NCI-H446 (cell line): ENCODE data around the gene ZNF280D.

ENCODE experiments used
- DNase-seq, 2 experiments: peaks; one replicate each; lab custom pipeline; 2025; lab: John Stamatoyannopoulos, UW

ZNF280D gene

DNA sequence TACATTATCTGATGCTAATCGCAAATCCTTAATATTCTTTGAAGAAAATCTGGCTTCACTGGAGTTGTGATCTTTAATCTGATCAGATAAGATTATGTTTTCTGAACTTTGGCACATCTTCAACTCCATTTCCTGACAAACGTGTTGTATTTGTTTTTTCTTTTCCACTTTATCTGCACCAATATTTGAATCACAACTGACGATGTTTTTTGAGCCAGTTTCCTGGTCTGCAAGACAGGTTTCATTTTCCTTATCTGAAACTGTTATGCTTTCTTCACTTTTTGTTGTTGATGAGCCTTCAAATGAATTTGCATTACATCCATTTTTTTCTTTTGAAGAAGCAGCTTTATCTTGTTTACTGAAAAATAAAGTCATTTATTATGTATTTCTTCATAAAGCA is 101.5 kb downstream of the ZNF280D start:
- DNase-seq = no peak

DNA sequence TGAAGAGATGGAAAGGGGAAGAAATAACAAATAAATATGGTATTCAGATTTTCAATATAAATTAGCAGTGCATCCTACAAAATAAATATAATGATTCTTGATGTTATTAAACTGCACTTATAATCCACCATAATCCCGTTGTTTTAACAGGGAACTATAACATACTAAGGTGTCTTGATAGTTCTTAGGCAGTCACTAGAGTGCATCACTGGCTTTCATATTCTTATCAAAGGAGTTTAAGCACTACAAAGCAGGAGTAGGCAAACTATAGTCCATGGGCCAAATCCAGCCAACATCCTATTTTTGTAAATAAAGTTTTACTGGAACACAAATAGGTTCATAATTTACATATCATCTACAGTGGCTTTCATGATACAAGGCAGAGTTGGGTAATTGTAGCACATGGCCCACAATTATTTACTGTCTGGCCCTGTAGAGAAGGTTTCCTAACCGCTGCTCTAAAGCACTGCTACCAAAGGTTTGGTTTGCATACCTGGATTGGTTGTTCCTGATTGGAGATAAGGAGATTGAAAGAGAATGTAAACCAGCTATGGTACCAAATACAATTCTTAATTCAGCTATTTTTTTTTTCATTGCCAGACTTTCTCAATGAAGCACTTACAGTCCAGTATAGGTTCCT is 104.3 kb downstream of the ZNF280D start:
- no peak for DNase-seq

DNA sequence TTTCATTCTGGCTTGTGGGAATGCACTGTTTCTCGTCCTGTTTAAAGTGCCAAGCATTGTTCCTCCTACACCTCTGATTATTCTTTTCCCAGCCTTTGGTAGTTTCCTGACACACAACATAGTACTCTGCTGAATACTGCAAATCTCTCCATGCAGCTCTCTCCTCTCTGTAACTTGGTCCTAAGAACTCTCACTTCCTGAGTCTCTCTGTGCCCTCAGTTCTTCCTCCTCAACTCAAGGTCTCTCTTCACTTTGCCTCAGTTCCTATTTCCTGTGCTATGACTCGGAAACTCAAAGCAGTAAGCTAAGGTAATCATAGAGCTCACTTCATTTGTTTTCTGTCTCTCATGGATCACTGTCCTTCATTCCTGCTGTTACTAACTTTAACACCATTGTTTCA is 113.4 kb downstream of the ZNF280D start:
- DNase-seq = no peak

DNA sequence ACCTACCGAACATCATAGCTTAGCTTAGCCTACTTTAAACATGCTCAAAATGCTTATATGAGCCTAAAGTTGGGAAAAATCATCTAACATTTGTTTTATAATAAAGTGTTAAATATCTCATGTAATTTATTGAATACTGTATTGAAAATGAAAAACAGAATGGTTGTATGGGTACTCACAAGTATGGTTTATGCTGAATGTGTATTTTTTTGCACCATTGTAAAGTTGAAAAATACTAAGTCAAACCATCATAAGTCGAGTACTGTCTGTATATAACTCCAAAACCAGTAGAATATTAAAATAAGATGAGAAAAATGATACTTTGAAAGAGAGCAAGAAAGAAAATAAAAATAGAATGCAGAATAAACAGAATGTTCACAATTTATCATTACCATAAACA is 115.7 kb downstream of the ZNF280D start:
- DNase-seq = no peak

DNA sequence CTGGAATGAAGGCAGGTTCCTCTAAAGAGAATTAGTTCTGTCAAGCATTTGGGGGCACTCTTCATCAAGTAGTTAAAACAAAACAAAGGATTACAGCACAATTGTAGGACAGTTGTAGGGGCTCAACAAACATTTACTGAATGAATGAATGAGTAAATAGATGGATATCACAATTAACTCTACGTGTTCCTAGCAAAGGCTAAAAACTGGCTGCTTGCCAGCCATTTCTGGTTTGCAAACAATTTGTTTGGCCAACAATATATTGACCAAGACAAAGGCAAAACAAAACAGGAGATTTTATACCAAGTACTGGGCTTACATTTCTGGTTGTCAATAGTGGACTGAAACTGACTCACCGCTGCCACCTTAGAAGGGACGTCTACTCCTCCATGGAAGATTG is 116.8 kb downstream of the ZNF280D start:
- no peak for DNase-seq

DNA sequence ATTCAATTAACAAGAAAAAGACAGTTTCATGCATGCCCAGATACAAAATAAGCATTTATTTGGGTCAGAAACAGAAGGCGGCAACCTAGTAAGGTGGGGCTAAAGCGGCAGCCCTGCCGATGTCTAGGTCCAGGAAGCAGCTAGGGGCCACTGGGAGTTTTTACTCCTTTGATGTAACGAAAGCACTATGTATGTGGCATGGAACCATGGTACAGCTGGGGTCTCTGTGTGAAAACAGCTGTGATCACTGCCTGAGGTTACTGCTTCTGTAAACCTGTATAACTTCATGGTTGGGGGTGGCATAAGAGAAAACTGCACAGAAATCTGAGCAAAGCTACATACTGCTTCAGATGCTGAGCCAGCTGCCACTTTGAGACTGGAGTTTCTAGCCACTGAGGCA is 119.5 kb downstream of the ZNF280D start:
- DNase-seq = no peak

DNA sequence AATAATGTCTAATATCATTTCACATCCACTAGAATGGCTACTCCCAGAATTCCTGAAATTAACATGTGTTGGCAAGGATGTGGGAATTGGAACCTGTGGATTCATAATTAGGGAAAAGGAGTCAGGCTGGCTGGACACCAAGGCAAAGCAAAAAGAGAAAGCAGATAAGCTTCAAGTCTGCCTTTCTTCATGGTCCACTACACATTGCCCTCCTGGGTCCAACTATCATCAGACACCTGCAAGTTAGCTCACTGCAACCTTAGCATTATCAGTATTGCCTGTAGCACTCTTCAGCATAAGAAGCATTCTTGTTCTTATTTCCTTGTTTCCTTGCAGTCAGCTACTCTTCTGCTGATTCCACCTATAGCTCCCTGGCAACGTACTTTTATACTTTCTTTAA is 124.3 kb downstream of the ZNF280D start:
- no peak for DNase-seq

DNA sequence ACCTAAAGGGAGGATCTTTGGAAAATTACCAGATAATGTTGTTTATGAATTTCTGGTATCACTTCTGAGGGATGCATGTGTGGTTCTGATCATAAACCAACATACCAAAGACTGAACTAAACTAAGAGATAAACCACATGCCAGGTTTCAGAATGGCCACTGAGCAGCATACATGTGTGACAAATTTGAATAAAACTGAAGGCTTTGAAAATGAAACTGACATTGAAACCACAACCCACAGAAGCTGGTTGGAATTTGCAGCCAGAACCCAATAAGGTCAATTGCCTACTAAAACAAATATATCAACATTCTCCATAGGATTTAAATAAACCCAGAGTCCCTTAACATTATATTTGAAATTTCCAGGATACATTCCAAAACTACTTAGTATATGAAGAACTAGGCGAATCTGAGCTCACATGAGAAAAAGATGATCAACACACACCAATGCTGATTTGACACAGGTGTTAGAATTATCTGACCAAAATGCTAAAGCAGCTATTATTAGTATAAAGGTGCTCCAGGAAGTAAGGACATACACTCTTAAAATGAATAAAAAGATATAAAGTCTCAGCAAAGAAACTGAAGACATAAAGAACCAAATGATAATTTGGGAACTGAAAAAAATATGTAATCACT is 125.0 kb downstream of the ZNF280D start:
- no peak for DNase-seq

DNA sequence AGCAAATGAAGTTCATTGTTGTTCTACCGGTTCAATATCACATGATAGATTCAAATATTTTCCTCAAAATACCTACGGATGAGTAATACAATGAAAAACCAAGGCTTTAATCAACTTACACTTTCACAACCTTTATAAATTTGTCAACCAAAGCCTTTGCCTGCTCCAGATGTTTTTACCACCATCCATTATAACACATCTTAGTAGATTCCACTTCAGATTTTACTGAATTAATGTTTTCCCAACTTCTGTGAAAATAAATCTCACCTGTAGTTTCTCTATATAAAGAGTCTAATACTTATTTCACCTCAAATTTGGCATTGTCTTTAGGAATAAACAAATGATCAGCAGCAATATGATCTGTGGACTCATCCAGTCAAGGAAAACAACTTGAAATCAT is 131.1 kb downstream of the ZNF280D start:
- no peak for DNase-seq

DNA sequence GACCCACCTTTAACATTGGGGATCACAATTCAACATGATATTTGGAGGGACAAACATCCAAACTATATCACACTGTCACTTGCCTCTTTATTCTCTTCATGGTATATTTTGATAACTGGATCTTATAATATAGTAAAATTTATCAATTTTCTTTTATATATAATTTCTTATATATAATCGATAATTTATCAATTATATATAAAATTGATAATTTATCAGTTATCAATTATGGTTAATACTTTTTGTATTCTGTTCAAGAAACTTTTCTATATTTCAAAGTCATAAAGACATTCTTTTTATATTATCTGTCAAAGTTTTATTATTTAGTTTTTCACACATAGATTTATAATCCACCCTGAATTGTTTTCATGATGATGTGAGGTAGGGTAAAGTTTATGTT is 132.9 kb downstream of the ZNF280D start:
- DNase-seq = no peak

DNA sequence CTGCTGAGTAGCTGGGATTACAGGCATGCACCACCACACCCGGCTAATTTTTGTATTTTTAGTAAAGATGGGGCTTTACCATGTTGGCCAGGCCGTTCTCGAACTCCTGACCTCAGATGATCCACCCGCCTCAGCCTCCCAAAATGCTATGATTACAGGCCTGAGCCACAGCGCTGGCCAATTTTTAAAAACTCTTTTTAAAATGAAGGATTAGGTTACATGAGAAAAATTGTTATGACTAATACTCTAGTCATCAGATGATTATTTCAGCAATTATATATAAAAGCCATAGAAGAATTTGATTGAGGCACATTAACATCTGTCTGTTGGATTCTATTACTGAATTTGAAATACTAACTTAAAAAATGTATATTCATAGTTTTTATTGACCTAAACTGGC is 134.3 kb downstream of the ZNF280D start:
- no peak for DNase-seq

DNA sequence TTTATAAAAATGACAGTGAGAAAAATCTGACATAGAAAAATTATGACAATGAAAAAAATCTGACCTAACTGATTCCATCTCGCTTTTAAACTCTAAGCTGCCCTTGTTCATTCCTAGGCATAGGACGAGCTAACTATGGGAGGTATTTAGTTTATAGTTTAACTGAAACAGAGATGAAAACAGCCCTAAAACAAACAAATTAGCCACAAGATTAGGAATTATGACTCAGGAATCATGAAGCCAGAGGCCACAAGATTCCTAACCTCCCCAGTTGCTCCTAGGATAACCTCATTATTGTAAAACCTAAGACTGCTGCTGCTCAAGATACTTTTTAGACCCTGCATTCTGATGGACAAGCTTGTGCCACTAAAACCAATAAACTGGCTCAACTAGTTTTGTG is 145.6 kb downstream of the ZNF280D start:
- no peak for DNase-seq

DNA sequence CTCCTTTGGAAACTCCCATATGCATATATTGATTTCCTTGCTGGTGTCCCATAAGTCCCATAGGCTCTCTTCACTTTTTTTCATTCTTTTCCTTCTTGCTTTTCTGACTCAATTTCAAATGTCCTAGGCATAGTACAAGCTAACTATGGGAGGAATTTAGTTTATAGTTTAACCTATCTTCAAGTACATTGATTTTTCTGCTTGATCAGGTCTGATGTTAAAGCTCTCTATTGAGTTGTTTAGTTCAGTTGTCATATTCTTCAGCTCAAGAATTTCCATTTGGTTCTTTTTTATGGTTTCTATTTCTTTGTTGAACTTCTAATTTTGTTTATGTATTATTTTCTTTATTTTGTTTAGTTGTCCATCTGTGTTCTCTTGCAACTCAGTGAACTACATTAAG is 147.1 kb downstream of the ZNF280D start:
- no peak for DNase-seq

DNA sequence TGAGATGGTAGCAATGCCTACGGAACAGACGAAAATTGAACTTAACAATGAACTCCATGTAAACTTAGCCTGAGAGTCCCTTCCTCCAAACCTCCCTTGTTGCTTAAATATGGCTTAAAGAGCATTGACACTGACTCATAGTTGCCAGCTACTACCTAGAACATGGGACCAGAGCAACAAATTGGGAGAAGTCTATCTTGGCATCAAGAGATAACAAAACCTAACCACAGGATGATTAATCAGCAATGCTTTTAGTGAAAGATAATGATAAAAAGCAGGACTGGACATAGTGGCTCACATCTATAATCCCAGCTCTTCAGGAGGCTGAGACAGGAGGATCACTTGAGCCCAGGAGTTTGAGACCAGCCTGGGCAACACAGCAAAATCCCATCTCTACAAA is 150.5 kb downstream of the ZNF280D start:
- no peak for DNase-seq
